Measurements from ENCODE around the gene APLP2.

The APLP2 gene

DNA sequence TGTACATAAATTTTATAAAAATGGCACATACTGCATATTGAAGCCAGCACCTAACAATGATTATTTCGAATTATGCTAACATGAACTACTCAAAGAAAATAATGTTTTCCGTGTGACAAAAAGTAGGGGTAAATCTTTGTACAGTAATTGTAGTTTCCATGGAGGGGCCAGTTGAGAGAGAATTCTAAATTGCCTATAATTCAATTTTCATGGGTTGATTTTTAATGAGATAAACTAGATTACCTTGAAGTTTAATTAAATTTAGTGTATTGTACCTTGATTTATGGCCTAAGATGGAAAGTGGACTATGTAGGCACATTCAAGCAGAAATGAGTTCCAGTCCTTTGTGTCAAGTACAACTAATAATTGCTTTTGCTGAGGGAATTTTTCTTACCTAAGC is 5.0 kb downstream of the APLP2 start:
- H3K4me3 ChIP-seq (ENCODE audit: low read depth, low read length): no peak overlapping the region
- DNase-seq (ENCODE audit: low read depth): no peak
- TF ChIP-seq, protein P1, sequence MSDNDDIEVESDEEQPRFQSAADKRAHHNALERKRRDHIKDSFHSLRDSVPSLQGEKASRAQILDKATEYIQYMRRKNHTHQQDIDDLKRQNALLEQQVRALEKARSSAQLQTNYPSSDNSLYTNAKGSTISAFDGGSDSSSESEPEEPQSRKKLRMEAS (IDR thresholded peaks at IDR 0.05; ENCODE audit: low read depth, low read length): no peak
- TF ChIP-seq, protein P2, sequence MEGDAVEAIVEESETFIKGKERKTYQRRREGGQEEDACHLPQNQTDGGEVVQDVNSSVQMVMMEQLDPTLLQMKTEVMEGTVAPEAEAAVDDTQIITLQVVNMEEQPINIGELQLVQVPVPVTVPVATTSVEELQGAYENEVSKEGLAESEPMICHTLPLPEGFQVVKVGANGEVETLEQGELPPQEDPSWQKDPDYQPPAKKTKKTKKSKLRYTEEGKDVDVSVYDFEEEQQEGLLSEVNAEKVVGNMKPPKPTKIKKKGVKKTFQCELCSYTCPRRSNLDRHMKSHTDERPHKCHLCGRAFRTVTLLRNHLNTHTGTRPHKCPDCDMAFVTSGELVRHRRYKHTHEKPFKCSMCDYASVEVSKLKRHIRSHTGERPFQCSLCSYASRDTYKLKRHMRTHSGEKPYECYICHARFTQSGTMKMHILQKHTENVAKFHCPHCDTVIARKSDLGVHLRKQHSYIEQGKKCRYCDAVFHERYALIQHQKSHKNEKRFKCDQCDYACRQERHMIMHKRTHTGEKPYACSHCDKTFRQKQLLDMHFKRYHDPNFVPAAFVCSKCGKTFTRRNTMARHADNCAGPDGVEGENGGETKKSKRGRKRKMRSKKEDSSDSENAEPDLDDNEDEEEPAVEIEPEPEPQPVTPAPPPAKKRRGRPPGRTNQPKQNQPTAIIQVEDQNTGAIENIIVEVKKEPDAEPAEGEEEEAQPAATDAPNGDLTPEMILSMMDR (IDR thresholded peaks at IDR 0.05; ENCODE audit: low read depth, low read length): no peak
- TF ChIP-seq MYC (IDR thresholded peaks at IDR 0.05; ENCODE audit: low read depth, low read length) (no peak), POLR2A (IDR thresholded peaks at IDR 0.05; ENCODE audit: extremely low read depth, insufficient read length) (no peak)

DNA sequence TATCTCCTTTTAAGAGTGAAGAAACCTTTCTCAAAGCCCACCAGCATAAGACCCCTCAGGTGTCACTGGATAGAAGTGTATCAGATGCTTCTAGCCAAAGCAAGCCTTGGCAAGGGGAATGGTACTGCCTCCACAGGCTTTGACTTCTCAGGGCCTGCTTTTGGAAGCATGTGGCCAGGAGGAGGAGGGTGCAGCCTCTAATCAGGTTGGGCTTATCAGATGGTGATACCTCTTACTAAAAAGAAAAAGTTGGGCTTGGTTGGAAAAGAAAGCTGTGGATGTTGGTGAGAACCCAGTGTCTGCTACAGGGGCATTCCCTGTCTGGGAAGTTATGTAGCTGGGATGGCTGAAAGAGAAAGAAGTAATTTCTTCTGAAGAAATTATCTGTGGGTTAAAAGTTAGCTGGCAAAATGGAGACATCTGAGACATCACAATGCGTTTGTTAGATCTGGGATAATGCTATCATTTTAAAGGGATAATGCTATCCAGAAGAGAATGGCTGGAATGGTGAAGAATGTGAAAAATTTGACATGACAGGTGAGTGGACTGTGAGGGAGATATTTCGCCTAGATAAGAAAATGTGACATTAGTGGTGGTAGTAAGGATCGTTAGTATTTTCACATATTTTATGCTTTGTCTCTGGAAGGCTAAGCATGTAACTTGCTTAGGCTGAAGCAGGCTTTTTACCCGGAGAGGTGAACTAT is 7.2 kb downstream of the APLP2 start:
- DNase-seq (ENCODE audit: low read depth): no peak
- no peak for TF ChIP-seq POLR2A (IDR thresholded peaks at IDR 0.05; ENCODE audit: extremely low read depth, insufficient read length)
- TF ChIP-seq, protein P1 (IDR thresholded peaks at IDR 0.05; ENCODE audit: low read depth, low read length): no peak
- no peak overlapping the region for H3K4me3 ChIP-seq (ENCODE audit: low read depth, low read length)

DNA sequence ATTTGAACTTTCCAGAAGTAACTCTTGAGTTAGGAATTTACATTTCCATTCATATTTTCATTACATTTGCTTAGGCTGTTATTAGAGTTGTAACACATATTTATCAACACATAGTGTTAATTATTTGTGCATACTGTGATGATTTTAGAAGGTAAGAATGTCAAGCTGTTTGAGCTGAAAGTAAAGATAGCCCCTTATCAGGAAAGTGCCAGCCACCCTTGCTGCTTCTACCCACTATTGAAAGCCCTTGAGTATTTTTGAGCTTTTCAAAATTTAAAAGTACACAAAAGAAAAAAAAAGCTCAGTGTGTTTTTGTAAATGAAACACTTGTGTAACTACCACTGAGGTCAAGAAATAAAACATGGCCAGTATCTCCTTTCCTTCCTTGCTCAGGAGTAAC is 8.0 kb downstream of the APLP2 start:
- no peak for DNase-seq (ENCODE audit: low read depth)
- H3K4me3 ChIP-seq (ENCODE audit: low read depth, low read length): no peak overlapping the region
- TF ChIP-seq, protein P1 (IDR thresholded peaks at IDR 0.05; ENCODE audit: low read depth, low read length): no peak
- no peak for TF ChIP-seq MYC (IDR thresholded peaks at IDR 0.05; ENCODE audit: low read depth, low read length)
- TF ChIP-seq, protein P2 (IDR thresholded peaks at IDR 0.05; ENCODE audit: low read depth, low read length): no peak
- no peak for TF ChIP-seq POLR2A (IDR thresholded peaks at IDR 0.05; ENCODE audit: extremely low read depth, insufficient read length)

DNA sequence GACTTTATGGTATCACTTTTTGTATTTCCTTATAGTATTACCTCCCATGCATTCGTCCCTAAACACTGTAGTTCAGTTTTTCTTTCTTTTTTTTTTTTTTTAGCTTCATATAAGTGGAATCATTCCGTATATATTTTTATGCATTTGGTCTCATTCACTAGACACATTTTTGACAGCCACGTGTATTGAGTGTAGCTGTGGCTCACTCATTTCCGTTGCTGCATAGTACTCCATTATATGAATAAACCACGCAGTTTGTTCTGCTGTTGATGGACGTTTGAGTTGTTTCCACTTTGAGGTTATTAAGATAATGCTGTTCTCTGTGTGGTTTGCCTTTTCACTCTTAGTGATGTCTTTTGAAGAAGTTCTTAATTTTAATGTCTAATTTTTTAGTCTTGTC is 8.4 kb downstream of the APLP2 start:
- H3K4me3 ChIP-seq (ENCODE audit: low read depth, low read length): no peak overlapping the region
- no peak for DNase-seq (ENCODE audit: low read depth)
- TF ChIP-seq, protein P2 (IDR thresholded peaks at IDR 0.05; ENCODE audit: low read depth, low read length): no peak
- TF ChIP-seq, protein P1 (IDR thresholded peaks at IDR 0.05; ENCODE audit: low read depth, low read length): no peak
- TF ChIP-seq POLR2A (IDR thresholded peaks at IDR 0.05; ENCODE audit: extremely low read depth, insufficient read length) (no peak), MYC (IDR thresholded peaks at IDR 0.05; ENCODE audit: low read depth, low read length) (no peak)

DNA sequence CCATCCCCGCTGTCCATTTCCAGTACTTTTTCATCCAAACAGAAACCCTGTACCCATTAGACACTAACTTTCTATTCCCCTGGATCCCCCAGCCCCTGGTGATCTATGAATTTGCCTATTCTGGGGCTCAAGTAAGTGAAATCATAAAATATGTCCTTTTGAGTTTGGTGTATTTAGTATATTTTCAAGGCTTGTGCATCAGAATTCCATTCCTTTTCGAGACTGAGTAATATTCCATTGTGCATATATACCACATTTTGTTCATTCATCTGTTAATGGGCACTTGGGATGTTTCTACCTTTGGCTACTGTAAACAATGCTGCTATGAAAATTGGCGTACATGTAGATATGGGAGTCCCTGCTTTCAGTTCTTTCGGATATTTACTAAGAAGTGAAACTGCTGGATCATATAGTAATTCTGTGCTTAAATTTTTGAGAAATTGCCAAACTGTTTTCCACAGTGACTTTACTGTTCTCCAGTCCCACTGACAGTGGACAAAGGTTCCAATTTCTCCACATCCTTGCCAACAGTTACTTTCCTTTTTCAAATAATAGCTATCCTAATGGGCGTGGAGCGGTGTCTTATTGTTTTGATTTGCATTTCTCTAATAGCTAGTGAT is 16.1 kb downstream of the APLP2 start:
- no peak for DNase-seq (ENCODE audit: low read depth)
- H3K4me3 ChIP-seq (ENCODE audit: low read depth, low read length): no peak overlapping the region
- no peak for TF ChIP-seq POLR2A (IDR thresholded peaks at IDR 0.05; ENCODE audit: extremely low read depth, insufficient read length)
- no peak for TF ChIP-seq MYC (IDR thresholded peaks at IDR 0.05; ENCODE audit: low read depth, low read length)
- TF ChIP-seq, protein P2 (IDR thresholded peaks at IDR 0.05; ENCODE audit: low read depth, low read length): no peak
- TF ChIP-seq, protein P1 (IDR thresholded peaks at IDR 0.05; ENCODE audit: low read depth, low read length): no peak

DNA sequence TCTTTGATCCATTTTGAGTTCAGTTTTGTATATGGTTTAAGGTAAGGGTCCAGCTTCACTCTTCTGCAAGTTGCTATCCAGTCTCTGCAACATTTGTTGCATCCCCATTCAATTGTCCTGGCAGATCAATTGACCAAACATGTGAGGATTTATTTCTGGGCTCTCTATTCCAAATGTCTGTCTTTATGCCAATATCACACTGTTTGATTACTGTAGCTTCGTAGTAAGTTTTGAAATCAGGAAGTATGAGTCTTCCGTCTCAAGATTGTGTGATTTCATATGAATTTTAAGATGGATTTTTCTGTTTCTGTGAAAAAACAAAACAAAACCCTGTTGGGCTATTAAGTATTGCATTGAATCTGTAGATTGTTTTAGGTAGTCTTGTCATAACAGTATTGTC is 17.0 kb downstream of the APLP2 start:
- TF ChIP-seq MYC (IDR thresholded peaks at IDR 0.05; ENCODE audit: low read depth, low read length) (no peak), POLR2A (IDR thresholded peaks at IDR 0.05; ENCODE audit: extremely low read depth, insufficient read length) (no peak)
- TF ChIP-seq, protein P2 (IDR thresholded peaks at IDR 0.05; ENCODE audit: low read depth, low read length): no peak
- TF ChIP-seq, protein P1 (IDR thresholded peaks at IDR 0.05; ENCODE audit: low read depth, low read length): no peak
- DNase-seq (ENCODE audit: low read depth): no peak
- H3K4me3 ChIP-seq (ENCODE audit: low read depth, low read length): no peak overlapping the region
